GM19452 (cell line): ENCODE data around the gene CTLA4.

Source experiments
- ATAC-seq: cut with Tn5 transposase; IDR thresholded peaks from one replicate; pipeline ENCODE4 v1.9.1; 2021; ENCODE audit not compliant: unreplicated experiment

The CTLA4 gene

GRCh38 chr2:203889944-203890343 lies 22.4 kb downstream of the CTLA4 start:
- ATAC-seq = no peak

- ATAC-seq = no peak
These were observed 23.2 kb downstream of the CTLA4 start for GRCh38 chr2:203890733-203891132.

GRCh38 chr2:203891474-203891873 lies 23.9 kb downstream of the CTLA4 start:
- ATAC-seq = no peak

GRCh38 chr2:203892207-203892606 lies 24.6 kb downstream of the CTLA4 start:
- ATAC-seq = no peak

DNA sequence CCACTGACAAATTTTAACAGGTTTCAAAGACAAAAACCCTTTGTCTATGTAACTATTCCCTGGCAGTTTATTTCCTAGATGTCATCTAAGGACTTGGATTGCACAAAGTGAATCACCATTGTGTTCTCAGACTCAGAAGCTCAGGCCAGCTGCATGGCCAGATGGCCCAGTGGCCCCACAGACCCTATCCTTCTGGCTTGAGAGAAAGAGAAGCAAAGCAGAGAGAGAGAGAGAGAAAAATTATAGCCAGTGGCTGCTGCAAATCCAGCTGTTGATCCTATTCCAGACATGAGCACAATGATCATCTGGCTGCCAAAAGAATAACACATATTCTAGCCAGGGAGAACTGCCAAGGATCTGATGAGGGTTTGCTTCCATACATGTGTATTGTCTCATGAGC lies 25.8 kb downstream of the CTLA4 start:
- no peak for ATAC-seq

GRCh38 chr2:203893840-203894239 lies 26.3 kb downstream of the CTLA4 start:
- ATAC-seq = no peak

GRCh38 chr2:203894262-203894661 lies 26.7 kb downstream of the CTLA4 start:
- no peak for ATAC-seq

DNA sequence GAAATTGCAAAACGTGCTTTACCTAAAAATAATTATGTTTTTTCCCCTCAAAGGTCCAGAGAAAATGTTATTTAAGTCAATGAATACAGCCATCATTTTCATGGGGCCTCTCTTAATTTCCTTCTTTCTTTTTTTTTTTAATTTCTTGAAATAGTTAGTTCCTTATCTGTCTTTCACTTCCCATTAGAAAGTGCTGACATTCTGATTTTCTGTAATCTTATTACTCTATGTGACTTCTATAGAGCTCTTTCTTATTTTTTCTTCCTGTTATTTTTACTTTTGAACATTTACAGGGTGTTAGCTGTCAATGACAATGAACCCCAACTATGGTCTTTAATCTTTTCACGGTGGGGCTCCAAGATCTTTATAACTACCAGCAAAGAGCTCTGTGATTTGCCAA lies 30.0 kb downstream of the CTLA4 start:
- no peak for ATAC-seq

DNA sequence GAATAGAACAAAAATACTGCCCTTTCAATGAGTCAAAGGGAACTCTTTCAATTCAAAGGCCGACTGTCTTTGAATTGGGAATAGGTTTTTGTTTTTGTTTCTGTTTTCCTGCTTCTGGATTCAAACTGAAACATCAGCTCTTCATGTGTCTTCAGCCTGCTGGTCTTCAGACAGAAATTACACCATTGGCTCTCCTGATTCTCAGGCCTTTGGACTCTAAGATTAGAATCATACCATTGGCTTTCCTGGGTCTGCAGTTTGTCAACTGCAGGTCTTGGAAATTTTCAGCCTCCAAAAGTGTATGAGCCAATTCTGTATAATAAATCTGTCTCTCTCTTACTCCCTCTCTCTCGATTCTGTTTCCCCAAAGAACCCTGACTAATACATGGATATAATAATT lies 31.1 kb downstream of the CTLA4 start:
- no peak for ATAC-seq

DNA sequence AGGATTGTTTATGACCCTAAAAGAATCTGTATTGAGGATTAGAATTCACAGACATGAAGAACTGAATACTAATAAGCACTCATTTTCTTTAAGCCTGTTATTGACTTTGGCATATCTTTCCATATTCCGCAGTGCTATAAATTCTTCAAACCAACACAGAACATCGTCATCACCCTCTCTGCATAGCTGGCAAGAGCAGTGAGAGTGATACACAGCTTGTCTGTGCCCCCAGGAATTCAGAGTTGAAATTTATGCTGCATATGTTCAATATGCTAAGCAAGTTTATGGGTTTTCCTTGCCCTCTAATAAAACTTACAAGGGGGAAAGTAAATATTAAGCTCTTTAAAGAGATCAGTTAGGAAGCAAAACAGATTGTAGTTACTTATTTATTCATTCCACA lies 32.7 kb downstream of the CTLA4 start:
- no peak for ATAC-seq

GRCh38 chr2:203904022-203904421 lies 36.5 kb downstream of the CTLA4 start:
- no peak for ATAC-seq

GRCh38 chr2:203905656-203906055 lies 38.1 kb downstream of the CTLA4 start:
- no peak for ATAC-seq

DNA sequence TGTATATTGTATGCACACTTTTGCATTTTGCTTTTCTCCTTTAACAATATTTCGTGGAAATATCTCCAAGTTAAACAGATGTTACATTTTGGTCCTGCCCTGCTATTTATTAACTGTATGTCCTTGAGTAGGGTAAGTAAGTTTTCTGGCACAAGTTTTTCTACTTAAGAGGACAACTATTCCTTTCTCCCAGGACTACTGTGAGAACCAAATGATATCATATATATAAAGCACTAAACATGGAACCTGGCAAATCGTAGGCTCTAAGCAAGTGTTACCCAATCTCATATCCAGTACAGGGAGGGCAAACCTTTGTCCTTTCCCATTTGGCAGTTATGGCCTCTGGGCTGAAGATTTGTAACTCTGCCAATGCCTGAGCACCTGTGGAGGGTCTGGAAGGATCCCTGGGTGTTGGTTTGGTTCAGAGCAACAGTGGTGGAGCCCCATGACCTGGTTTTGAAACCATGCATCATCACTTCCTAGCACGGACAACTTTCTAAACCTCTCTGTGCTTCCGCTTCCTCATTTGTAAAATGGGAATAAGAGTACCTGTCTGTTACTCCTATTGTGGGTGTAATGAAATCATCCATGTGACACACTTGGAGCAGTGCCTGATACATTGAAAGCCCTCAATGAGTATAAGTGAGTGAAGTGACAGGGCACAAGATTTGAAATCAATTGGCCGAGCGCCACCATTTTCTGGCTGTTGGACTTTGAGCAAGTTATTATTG lies 40.7 kb downstream of the CTLA4 start:
- no peak for ATAC-seq

DNA sequence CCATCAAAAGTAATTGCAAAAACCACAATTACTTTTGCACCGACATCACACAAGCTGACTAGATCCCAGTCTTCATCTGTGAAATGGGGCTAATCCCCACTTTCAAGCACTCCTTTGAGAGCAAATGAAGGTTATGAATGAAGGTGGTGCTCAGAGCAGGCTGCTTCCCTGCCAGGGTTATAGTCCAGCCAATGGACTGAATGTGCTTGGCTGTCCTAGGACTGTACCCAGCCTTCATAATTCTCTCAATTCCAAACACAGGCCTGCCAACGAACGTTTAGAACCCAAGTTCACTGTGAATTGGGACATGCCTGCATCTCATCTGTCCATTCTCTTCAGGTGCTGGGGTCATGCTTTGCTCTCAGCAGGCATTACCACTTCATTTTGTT lies 41.2 kb downstream of the CTLA4 start:
- ATAC-seq = no peak

DNA sequence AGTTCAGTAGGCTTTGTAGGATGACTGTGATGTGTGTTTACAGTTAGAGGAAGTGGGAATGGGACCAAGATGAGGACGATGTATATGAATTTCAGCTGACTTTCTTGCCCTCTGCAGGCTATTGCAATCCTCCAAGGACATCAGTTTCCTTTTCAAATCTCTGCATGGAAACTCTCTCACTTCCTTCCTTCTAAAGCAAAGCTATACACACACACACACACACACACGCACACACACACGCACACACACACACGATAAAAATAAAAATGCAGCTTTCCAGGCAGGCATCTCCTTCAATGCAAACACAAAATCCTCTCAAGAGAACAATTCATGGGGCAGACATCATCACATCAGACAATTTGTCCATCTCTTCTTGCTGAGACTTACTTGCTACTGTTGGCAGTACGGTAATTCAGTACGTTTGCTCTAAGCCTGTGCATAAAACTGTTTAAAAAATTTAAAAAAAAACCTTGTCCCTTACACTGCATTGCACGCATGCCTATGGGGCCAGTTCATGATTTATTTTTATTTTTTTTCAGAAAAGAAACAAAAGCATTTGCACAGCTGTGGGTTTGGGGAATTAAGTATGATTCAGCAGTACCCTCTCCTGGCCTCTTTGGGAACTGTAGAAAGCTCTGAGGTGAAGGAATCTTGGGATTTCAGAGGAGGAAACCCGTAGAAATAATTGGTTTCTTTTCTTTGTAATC lies 41.8 kb downstream of the CTLA4 start:
- ATAC-seq = no peak

GRCh38 chr2:203909974-203910373 lies 42.4 kb downstream of the CTLA4 start:
- no peak for ATAC-seq

GRCh38 chr2:203913947-203914346 lies 46.4 kb downstream of the CTLA4 start:
- ATAC-seq = no peak

GRCh38 chr2:203914546-203915182 lies 47.1 kb downstream of the CTLA4 start:
- ATAC-seq = peak; percentile 50

DNA sequence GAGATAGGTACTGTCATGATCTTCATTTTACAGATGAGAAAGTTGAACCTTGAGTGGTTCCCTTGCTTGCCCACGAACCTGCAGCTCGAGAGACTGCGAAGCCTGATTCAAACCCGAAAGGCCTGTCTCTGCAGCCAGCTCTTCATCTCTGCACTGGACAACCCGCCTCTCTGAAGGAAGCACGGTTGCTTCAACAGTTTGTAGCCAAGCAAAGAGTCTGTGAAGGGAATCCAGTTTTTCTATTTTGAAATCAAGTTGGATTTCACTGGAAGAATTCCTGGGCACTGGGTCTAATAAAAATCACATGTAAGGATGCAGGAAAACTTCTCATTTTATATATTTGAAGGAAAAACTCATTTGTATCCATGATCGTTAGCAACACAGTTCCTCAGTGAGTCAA lies 47.7 kb downstream of the CTLA4 start:
- ATAC-seq = no peak

- ATAC-seq = no peak
These were observed 49.2 kb downstream of the CTLA4 start for GRCh38 chr2:203916756-203917155.

DNA sequence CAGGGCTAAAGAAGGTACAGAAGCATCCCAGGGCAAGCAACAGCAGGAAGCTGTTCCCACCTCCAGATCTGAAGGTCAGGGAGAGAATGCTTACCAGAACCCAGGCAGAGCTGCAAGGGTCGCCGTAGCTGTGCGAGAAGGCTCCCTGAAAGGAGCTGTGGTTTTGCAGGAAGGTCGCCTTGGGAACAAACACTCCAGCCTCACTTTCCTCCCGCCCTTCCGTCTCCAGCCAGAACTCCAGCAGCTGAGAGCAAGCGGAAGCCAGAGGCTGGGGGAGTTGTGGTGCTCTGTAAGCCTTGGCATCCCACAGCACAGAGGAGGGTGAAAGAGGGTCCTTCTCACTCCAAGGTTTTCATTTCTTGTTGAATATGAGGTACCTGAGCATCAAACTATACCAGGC lies 50.7 kb downstream of the CTLA4 start:
- ATAC-seq = no peak

DNA sequence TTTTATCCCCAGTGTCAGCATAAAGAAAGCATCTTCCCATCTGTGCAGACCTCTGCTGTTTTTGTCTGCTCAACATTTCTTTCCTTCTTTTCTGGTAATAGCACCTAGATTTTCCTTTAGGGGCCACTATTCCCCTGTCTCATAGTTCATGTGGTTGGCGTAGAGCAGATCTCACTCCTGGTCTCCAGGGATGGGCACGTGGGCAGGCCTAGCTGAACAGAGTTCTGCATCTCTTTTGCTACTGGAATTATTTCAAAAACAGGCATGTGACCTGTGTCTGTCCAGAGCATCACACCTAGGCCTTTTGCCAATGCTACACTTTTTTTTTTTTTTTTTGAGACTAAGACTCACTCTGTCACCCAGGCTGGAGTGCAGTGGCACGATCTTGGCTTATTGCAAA lies 51.3 kb downstream of the CTLA4 start:
- no peak for ATAC-seq
